H1 (cell line): ENCODE measurements around the gene MILR1. TPM values are rescaled to one million over a fixed set of nuclear protein-coding genes. Genes with fewer than 3 reads are reported as not detected.

Source experiments
- CTCF ChIP-seq, 3 experiments: IDR thresholded peaks; 1 replicate in 2 of 3; 2 replicates in 1 of 3; pipeline versions ENCODE4 v1.5.1 to v1.6.1; 2011; ENCODE audit warnings: low read length in 3 of 3, mild to moderate bottlenecking in 3 of 3, inconsistent platforms in 2 of 3, low read depth in 1 of 3, moderate library complexity in 1 of 3; ENCODE audit not compliant: insufficient read depth in 1 of 3; ENCODE audit errors: control extremely low read depth in 1 of 3
- JUND ChIP-seq: IDR thresholded peaks from 2 replicates; pipeline ENCODE4 v1.6.1; 2011; ENCODE audit warnings: mild to moderate bottlenecking, improper control_type of control experiment, low read length
- polyA plus RNA-seq, 7 experiments: library from polyadenylated mRNA; depleted of rRNA in 3 of 7; stranded (reverse) in 5 of 7; unstranded in 2 of 7; fragments of >200 nt in 5 of 7; fragments of 200-250 nt in 2 of 7; gene quantifications; 1 replicate in 5 of 7; 2 replicates in 1 of 7; 4 replicates in 1 of 7; pipeline versions ENCODE4 v1.2.1 to v1.2.3, GENCODE V29; 2011 to 2013; ENCODE audit warnings: missing spikeins in 2 of 7, mixed read lengths in 2 of 7
- total RNA-seq: library from RNA; stranded (reverse); fragmentation: NEBNext Ultra II Directional; extraction: Animal tissue kit (Norgen Biotek cat#: 25700); gene quantifications from 2 replicates; pipeline ENCODE4 v1.2.1, GENCODE V29; 2021

The MILR1 gene
- total and polyA plus RNA-seq, 2 of the 8 experiments (the other 6 are each of a cell fraction or from before 2014, with no cell fraction given), result not detected

GRCh38 chr17:64449545-64449944 lies 630 bp downstream of the MILR1 start (continued):
- TF ChIP-seq CTCF (IDR thresholded peaks at IDR 0.05; ENCODE audit: control extremely low read depth in 1 of 3, insufficient read depth in 1 of 3, low read depth in 1 of 3, low read length in 3 of 3) (no peak), JUND (no peak)
